Heart left ventricle (tissue), 16 donors: ENCODE results near the gene CDK19. TPM values are rescaled to one million over a fixed set of nuclear protein-coding genes. Genes with fewer than 3 reads are reported as not detected.

ENCODE experiments used
- ATAC-seq, 4 donors: fragments of 200-7000 bp; cut with Tn5 transposase; one replicate each; pipeline ENCODE4 v1.9.1; 2020 to 2022; ENCODE audit warnings: moderate library complexity in 4 of 4, mild to moderate bottlenecking in 3 of 4, moderate number of reproducible peaks in 1 of 4
- DNase-seq, 5 donors: peaks; one replicate each; pipeline ENCODE4 v3.0.0-alpha.2; 2020
- H3K27ac ChIP-seq, 12 donors: fragments of 200-600 bp; sonication (generic) in 4 of 12; one replicate each; pipeline versions ENCODE4 v1.5.0 to v1.8.0; 2016 to 2022; ENCODE audit warnings: mild to moderate bottlenecking in 2 of 12
- H3K27me3 ChIP-seq, 9 donors: fragments of 200-600 bp; sonication (generic) in 2 of 9; one replicate each; pipeline versions ENCODE4 v1.5.1 to v1.8.0; 2016 to 2022; ENCODE audit warnings: mild to moderate bottlenecking in 3 of 9
- H3K36me3 ChIP-seq, 9 donors: fragments of 200-600 bp; sonication (generic) in 2 of 9; one replicate each; pipeline versions ENCODE4 v1.5.0 to v1.8.0; 2018 to 2022; ENCODE audit warnings: mild to moderate bottlenecking in 2 of 9
- H3K4me1 ChIP-seq, 12 donors: fragments of 200-600 bp; sonication (generic) in 4 of 12; one replicate each; pipeline versions ENCODE4 v1.5.0 to v1.8.0; 2016 to 2022; ENCODE audit warnings: mild to moderate bottlenecking in 3 of 12
- H3K4me3 ChIP-seq, 12 donors: fragments of 200-600 bp; sonication (generic) in 4 of 12; one replicate each; pipeline versions ENCODE4 v1.5.0 to v1.8.0; 2017 to 2022; ENCODE audit warnings: mild to moderate bottlenecking in 9 of 12, moderate library complexity in 4 of 12
- H3K9me3 ChIP-seq, 12 donors: fragments of 200-600 bp; sonication (generic) in 4 of 12; one replicate each; pipeline versions ENCODE4 v1.5.0 to v1.8.0; 2016 to 2022; ENCODE audit warnings: mild to moderate bottlenecking in 1 of 12
- CTCF ChIP-seq, 12 donors: fragments of 200-600 bp; sonication (generic) in 4 of 12; IDR thresholded peaks; one replicate each; pipeline versions ENCODE4 v1.5.0 to v1.8.0; 2018 to 2022; ENCODE audit warnings: antibody characterized with exemption in 12 of 12, mild to moderate bottlenecking in 5 of 12
- POLR2A ChIP-seq, 2 donors: fragments of 450-650 bp; IDR thresholded peaks; one replicate each; pipeline ENCODE4 v1.6.1; 2017; ENCODE audit warnings: antibody characterized with exemption in 2 of 2, mild to moderate bottlenecking in 2 of 2, moderate library complexity in 2 of 2
- WGBS, 4 donors: extraction: QIAGEN DNeasy Blood & Tissue Kit in 2 of 4; methylation state at CpG; one replicate each; pipeline versions ENCODE4 v1.1.5 to v1.1.7; 2013 to 2018; 5-methylcytosine and 5-hydroxymethylcytosine counted together
- intact Hi-C, 10 donors: fragments of 100-400 bp; cut with DNase I; formaldehyde crosslinking; loops; one replicate each; pipeline versions ENCODE4 v1.11.1 to v1.14.2; 2022
- polyA plus RNA-seq, 2 donors: library from polyadenylated mRNA; stranded (reverse); fragments of 200-250 nt; gene quantifications; one replicate each; pipeline ENCODE4 v1.2.3, GENCODE V29; 2013
- total RNA-seq, 9 donors: library from RNA; depleted of rRNA in 2 of 9; stranded (reverse); fragments of >200 nt in 2 of 9; fragmentation: NEBNext Ultra II Directional in 3 of 9; extraction: Animal tissue kit (Norgen Biotek cat#: 25700) in 3 of 9; gene quantifications; one replicate each; pipeline versions ENCODE4 v1.1.0 to v1.2.4, GENCODE V29; 2016 to 2023
- donor health status: ischemic (EF 13 %, LVEDD 7.1; RV severe dilation, severe dysfunction).
- donor health status: healthy with polysubstance abuse.
- donor health status: DM: no; HTN: yes; CAD: no.
- donor health status: DM: no; HTN: no; CAD: no.
- donor health status: ischemic (EF 25% LVEDD 6.9; RV normal size, moderate dysfunction).
- donor health status: ischemic (EF 25% LVEDD 5.7; RV mildly dilated, moderate dysfunction).
- donor health status: healthy.
- donor health status: DM: yes; HTN: yes; CAD: no.
- donor health status: ischemic (EF 35%, LVEDD 5.7; RV mildly dilated, moderate dysfunction).
- donor health status: nonischemic (EF 11% LVEDD 7.7; RV severe dilation, severe dysfunction).
- donor health status: DM: yes; HTN: yes; CAD: no.
- donor health status: PGD.
- donor health status: ischemic (EF 29% LVEDD 5.4; RV normal size, mild dysfunction).
- donor health status: nonischemic (EF 23%, LVEDD 6.1; RV moderate dilation, normal function).

CDK19 gene
- total and polyA plus RNA-seq, 11 donors, result 3.8 to 16.3 (median 8.3) TPM

- DNase-seq (no peak), ATAC-seq (no peak)
- WGBS, 4 donors, result 66 to 75% (median 73%) methylated on average over 2 of the region's 2 CpGs
- no peak for TF ChIP-seq POLR2A (IDR thresholded peaks at IDR 0.05)
- no peak for TF ChIP-seq CTCF (IDR thresholded peaks at IDR 0.05)
- Histone ChIP-seq H3K9me3 (no peaks in the 10 kb centered on the region), H3K36me3 (peaks cover 0 to 45% (median 28%) of the 10 kb centered on the region in 9 donors), H3K27me3 (no peaks in the 10 kb centered on the region), H3K4me3 (no peak overlapping the region), H3K4me1 (peaks cover 0 to 30% (median 12%) of the 10 kb centered on the region in 12 donors), H3K27ac (peak overlapping the region in 3 of 12 donors; percentile 8 to 33 (median 15))
- intact Hi-C loops, result loop anchor here in 1 of 10 donors (10.0 kb wide), 1 partner anchor 85 kb away; no protein-coding TSS in a partner anchor
Observed at GRCh38 chr6:110619275-110619908, 195.9 kb downstream of the CDK19 start.

- ATAC-seq, result peak in 3 of 4 donors; percentile 47 to 60 (median 55)
- Histone ChIP-seq H3K27ac (peak overlapping the region in 5 of 12 donors; percentile 7 to 33 (median 15)), H3K27me3 (no peaks in the 10 kb centered on the region), H3K36me3 (peaks cover 0 to 52% (median 35%) of the 10 kb centered on the region in 9 donors), H3K9me3 (no peaks in the 10 kb centered on the region), H3K4me1 (peaks cover 0 to 31% (median 12%) of the 10 kb centered on the region in 12 donors), H3K4me3 (no peak overlapping the region)
- 36 to 52% (median 48%) methylated on average over 3 of the region's 3 CpGs for WGBS, 4 donors
- TF ChIP-seq CTCF (IDR thresholded peaks at IDR 0.05) (peak in 8 of 12 donors; percentile 15 to 44 (median 27)), POLR2A (IDR thresholded peaks at IDR 0.05) (no peak)
- no peak for DNase-seq
- intact Hi-C loops, result loop anchor here in 1 of 10 donors (10.0 kb wide), 1 partner anchor 84 kb away; no protein-coding TSS in a partner anchor
Observed at GRCh38 chr6:110618591-110619267, 196.5 kb downstream of the CDK19 start.

GRCh38 chr6:110617057-110617456, 198.2 kb downstream of the CDK19 start:
- H3K9me3 ChIP-seq, result no peaks in the 10 kb centered on the region
- no peak for ATAC-seq
- peaks cover 0 to 58% (median 30%) of the 10 kb centered on the region in 9 donors for H3K36me3 ChIP-seq
- intact Hi-C loops, result loop anchor here in 1 of 10 donors (10.0 kb wide), 1 partner anchor 82 kb away; no protein-coding TSS in a partner anchor
- WGBS, 4 donors, result 85 to 93% (median 91%) methylated on average over 1 of the region's 1 CpG
- TF ChIP-seq POLR2A (IDR thresholded peaks at IDR 0.05) (no peak), CTCF (IDR thresholded peaks at IDR 0.05) (no peak)
- no peak for DNase-seq
- no peaks in the 10 kb centered on the region for H3K27me3 ChIP-seq
- peaks cover 0 to 31% (median 10%) of the 10 kb centered on the region in 12 donors for H3K4me1 ChIP-seq
- H3K4me3 ChIP-seq, result no peak overlapping the region
- H3K27ac ChIP-seq, result peak overlapping the region in 1 of 12 donors; percentile 4

- Histone ChIP-seq H3K36me3 (peaks cover 0 to 49% (median 17%) of the 10 kb centered on the region in 9 donors), H3K27me3 (no peaks in the 10 kb centered on the region), H3K4me3 (no peak overlapping the region), H3K27ac (peak overlapping the region in 3 of 12 donors; percentile 41 to 60 (median 43)), H3K9me3 (no peaks in the 10 kb centered on the region), H3K4me1 (peaks cover 0 to 31% (median 10%) of the 10 kb centered on the region in 12 donors)
- ATAC-seq (peak in 2 of 4 donors; percentile 29 to 61), DNase-seq (peak in 1 of 5 donors; percentile 26)
- no peak for TF ChIP-seq POLR2A (IDR thresholded peaks at IDR 0.05)
- no peak for TF ChIP-seq CTCF (IDR thresholded peaks at IDR 0.05)
- intact Hi-C loops, result loop anchor here in 1 of 10 donors (10.0 kb wide), 1 partner anchor 81 kb away; no protein-coding TSS in a partner anchor
- 73 to 80% (median 79%) methylated on average over 1 of the region's 1 CpG for WGBS, 4 donors
Observed at GRCh38 chr6:110615722-110616121, 199.5 kb downstream of the CDK19 start.
